Gastroesophageal sphincter (tissue), 3 donors: Measurements from ENCODE around the gene MX2.

Experiments
- CTCF ChIP-seq, 4 experiments: fragments of 200-600 bp in 2 of 4; fragments of 450-650 bp in 2 of 4; sonication (generic) in 1 of 4; IDR thresholded peaks; one replicate each; pipeline ENCODE4 v1.5.1; 2017 to 2019; ENCODE audit warnings: antibody characterized with exemption in 4 of 4, mild to moderate bottlenecking in 2 of 4, moderate library complexity in 2 of 4
- EP300 ChIP-seq: sonication (generic); formaldehyde crosslinking; IDR thresholded peaks from one replicate; pipeline ENCODE4 v1.6.1; 2017; ENCODE audit warnings: antibody characterized with exemption, mild to moderate bottlenecking
- POLR2A ChIP-seq, 2 donors: fragments of 450-650 bp; IDR thresholded peaks; one replicate each; pipeline ENCODE4 v1.6.1; 2017; ENCODE audit warnings: antibody characterized with exemption in 2 of 2, mild to moderate bottlenecking in 2 of 2, moderate library complexity in 1 of 2
- POLR2AphosphoS5 ChIP-seq: sonication (generic); formaldehyde crosslinking; IDR thresholded peaks from one replicate; pipeline ENCODE4 v1.6.1; 2017; ENCODE audit warnings: antibody characterized with exemption

GRCh38 chr21:41364308-41364707, 2.5 kb downstream of the MX2 start:
- no peak for TF ChIP-seq POLR2A (IDR thresholded peaks at IDR 0.05)
- TF ChIP-seq CTCF (IDR thresholded peaks at IDR 0.05) = no peak
- no peak for TF ChIP-seq POLR2AphosphoS5
- no peak for TF ChIP-seq EP300
